IPS-18a (cell line): ENCODE data around the gene NDUFB10.
A peak's percentile ranks its signal among the peaks of the same experiment; 100 is the strongest.
"Not testable (repeated sequence)": the region's sequence is repeated elsewhere in the genome, so short reads cannot be mapped to it uniquely, and the experiment has no call there.

Source experiments
- H3K27ac ChIP-seq: one replicate; pipeline ENCODE4 v1.5.1; 2013; ENCODE audit warnings: low read length
- H3K27me3 ChIP-seq: one replicate; pipeline ENCODE4 v1.6.1; 2013; ENCODE audit warnings: mild to moderate bottlenecking, low read length; ENCODE audit not compliant: control insufficient read depth, insufficient read depth
- H3K36me3 ChIP-seq: one replicate; pipeline ENCODE4 v1.6.1; 2013; ENCODE audit warnings: low read depth, low read length; ENCODE audit not compliant: control insufficient read depth
- H3K4me1 ChIP-seq: one replicate; pipeline ENCODE4 v1.6.1; 2013; ENCODE audit warnings: low read depth, low read length; ENCODE audit not compliant: control insufficient read depth
- H3K4me3 ChIP-seq: one replicate; pipeline ENCODE4 v1.5.1; 2013; ENCODE audit warnings: low read length
- H3K9ac ChIP-seq: one replicate; pipeline ENCODE4 v1.6.1; 2013; ENCODE audit warnings: mild to moderate bottlenecking, low read length, moderate library complexity
- H3K9me3 ChIP-seq: one replicate; pipeline ENCODE4 v1.6.1; 2013; ENCODE audit warnings: low read depth, low read length; ENCODE audit not compliant: control insufficient read depth

NDUFB10 gene

GRCh38 chr16:1929578-1930337 lies 29.6 kb upstream of the NDUFB10 start:
- Histone ChIP-seq H3K9ac (no peak overlapping the region), H3K4me1 (no peaks in the 10 kb centered on the region), H3K4me3 (peak overlapping the region; percentile 46), H3K27ac (no peak overlapping the region), H3K27me3 (peaks cover 13% of the 10 kb centered on the region), H3K36me3 (no peaks in the 10 kb centered on the region), H3K9me3 (no peaks in the 10 kb centered on the region)

GRCh38 chr16:1930338-1930720 lies 29.0 kb upstream of the NDUFB10 start:
- Histone ChIP-seq H3K4me1 (no peaks in the 10 kb centered on the region), H3K9me3 (no peaks in the 10 kb centered on the region), H3K27ac (no peak overlapping the region), H3K9ac (no peak overlapping the region), H3K4me3 (no peak overlapping the region), H3K36me3 (no peaks in the 10 kb centered on the region), H3K27me3 (peaks cover 13% of the 10 kb centered on the region)

GRCh38 chr16:1932050-1933028 lies 27.0 kb upstream of the NDUFB10 start:
- Histone ChIP-seq H3K4me1 (no peaks in the 10 kb centered on the region), H3K9me3 (no peaks in the 10 kb centered on the region), H3K4me3 (no peak overlapping the region), H3K36me3 (no peaks in the 10 kb centered on the region), H3K27me3 (peaks cover 13% of the 10 kb centered on the region), H3K27ac (no peak overlapping the region), H3K9ac (no peak overlapping the region)

GRCh38 chr16:1933097-1933661 lies 26.2 kb upstream of the NDUFB10 start:
- H3K27me3 ChIP-seq, result peaks cover 13% of the 10 kb centered on the region
- H3K9ac ChIP-seq, result no peak overlapping the region
- no peak overlapping the region for H3K4me3 ChIP-seq
- no peak overlapping the region for H3K27ac ChIP-seq
- H3K36me3 ChIP-seq, result no peaks in the 10 kb centered on the region
- H3K4me1 ChIP-seq, result no peaks in the 10 kb centered on the region
- H3K9me3 ChIP-seq, result no peaks in the 10 kb centered on the region

- Histone ChIP-seq H3K27me3 (no peaks in the 10 kb centered on the region), H3K27ac (no peak overlapping the region)
These were observed 22.3 kb upstream of the NDUFB10 start for GRCh38 chr16:1936945-1937479.

GRCh38 chr16:1938316-1938715 lies 21.0 kb upstream of the NDUFB10 start:
- Histone ChIP-seq H3K27ac (no peak overlapping the region), H3K4me1 (no peaks in the 10 kb centered on the region), H3K4me3 (no peak overlapping the region), H3K27me3 (no peaks in the 10 kb centered on the region), H3K36me3 (peaks cover 12% of the 10 kb centered on the region), H3K9me3 (no peaks in the 10 kb centered on the region), H3K9ac (no peak overlapping the region)

More at GRCh38 chr16:1936945-1937479, 22.3 kb upstream of the NDUFB10 start:
- no peak overlapping the region for H3K4me3 ChIP-seq
- H3K36me3 ChIP-seq, result peaks cover 12% of the 10 kb centered on the region
- H3K9ac ChIP-seq, result no peak overlapping the region
- H3K4me1 ChIP-seq, result no peaks in the 10 kb centered on the region
- no peaks in the 10 kb centered on the region for H3K9me3 ChIP-seq

GRCh38 chr16:1938910-1939309 lies 20.4 kb upstream of the NDUFB10 start:
- Histone ChIP-seq H3K27me3 (no peaks in the 10 kb centered on the region), H3K9ac (no peak overlapping the region), H3K27ac (no peak overlapping the region), H3K9me3 (no peaks in the 10 kb centered on the region), H3K36me3 (peaks cover 12% of the 10 kb centered on the region), H3K4me3 (no peak overlapping the region), H3K4me1 (no peaks in the 10 kb centered on the region)

GRCh38 chr16:1939833-1940232 lies 19.5 kb upstream of the NDUFB10 start:
- H3K4me3 ChIP-seq, result not testable (repeated sequence)

GRCh38 chr16:1940273-1941161 lies 18.8 kb upstream of the NDUFB10 start:
- no peak overlapping the region for H3K27ac ChIP-seq
- no peaks in the 10 kb centered on the region for H3K9me3 ChIP-seq
- H3K4me3 ChIP-seq, result no peak overlapping the region
- no peak overlapping the region for H3K9ac ChIP-seq
- H3K36me3 ChIP-seq, result peaks cover 12% of the 10 kb centered on the region
- no peaks in the 10 kb centered on the region for H3K27me3 ChIP-seq
- no peaks in the 10 kb centered on the region for H3K4me1 ChIP-seq

More at GRCh38 chr16:1939833-1940232, 19.5 kb upstream of the NDUFB10 start:
- H3K9me3 ChIP-seq, H3K27me3 ChIP-seq, H3K9ac ChIP-seq, H3K4me1 ChIP-seq, H3K27ac ChIP-seq: not testable (repeated sequence)
- H3K36me3 ChIP-seq, result peaks cover 12% of the 10 kb centered on the region

GRCh38 chr16:1941162-1942046 lies 17.9 kb upstream of the NDUFB10 start:
- no peaks in the 10 kb centered on the region for H3K4me1 ChIP-seq
- H3K36me3 ChIP-seq, result peaks cover 12% of the 10 kb centered on the region
- no peaks in the 10 kb centered on the region for H3K9me3 ChIP-seq
- H3K4me3 ChIP-seq, result no peak overlapping the region
- no peak overlapping the region for H3K9ac ChIP-seq
- no peak overlapping the region for H3K27ac ChIP-seq
- H3K27me3 ChIP-seq, result no peaks in the 10 kb centered on the region
